SK-N-SH (cell line): Measurements from ENCODE around the gene HLA-A. TPM values are rescaled to one million over a fixed set of nuclear protein-coding genes. Genes with fewer than 3 reads are reported as not detected.

Experiments used
- CTCF ChIA-PET: fragments of 300-600, 350-600 bp; formaldehyde crosslinking; extraction: SDS; loops from one replicate; lab custom pipeline; 2021; lab: Yijun Ruan, JAX
- POLR2A ChIA-PET: fragments of 350-600 bp; sonication (Branson Sonifier 250); formaldehyde crosslinking; extraction: SDS; loops from one replicate; lab custom pipeline; 2020; ENCODE audit warnings: antibody characterized with exemption, inconsistent platforms; lab: Yijun Ruan, JAX
- DNase-seq: peaks from one replicate; pipeline ENCODE4 v3.0.0; 2012
- H2AFZ ChIP-seq: fragments of 200-600 bp; sonication (generic); 2 replicates; pipeline ENCODE4 v1.8.1; 2016; ENCODE audit warnings: antibody characterized with exemption, mild to moderate bottlenecking, low read depth
- H3F3A ChIP-seq: fragments of 200-600 bp; sonication (generic); replicated peaks from 2 replicates; pipeline ENCODE3; 2016; ENCODE audit warnings: antibody characterized with exemption, mild to moderate bottlenecking; ENCODE audit not compliant: insufficient read depth
- H3K27ac ChIP-seq, 2 experiments: fragments of 200-500 bp in 1 of 2; fragments of 200-600 bp in 1 of 2; sonication (Bioruptor generic) in 1 of 2; sonication (generic), shearing (Covaris generic) in 1 of 2; 2 replicates each; pipeline versions ENCODE4 v1.5.1 to v1.6.1; 2014 to 2016; ENCODE audit warnings: low read depth in 2 of 2, inconsistent platforms in 1 of 2, low read length in 1 of 2, mild to moderate bottlenecking in 1 of 2, mixed read lengths in 1 of 2
- H3K27me3 ChIP-seq: fragments of 200-600 bp; sonication (generic), shearing (Covaris generic); 2 replicates; pipeline ENCODE4 v1.6.1; 2016; ENCODE audit warnings: mixed run types; ENCODE audit not compliant: insufficient read depth
- H3K36me3 ChIP-seq, 2 experiments: fragments of 200-500 bp in 1 of 2; fragments of 200-600 bp in 1 of 2; sonication (Bioruptor generic) in 1 of 2; sonication (generic) in 1 of 2; replicated peaks in 1 of 2; 2 replicates each; pipeline versions ENCODE3 to v1.5.1; 2014 to 2016; ENCODE audit warnings: low read length in 1 of 2, mild to moderate bottlenecking in 1 of 2; ENCODE audit not compliant: insufficient read depth in 2 of 2, control insufficient read depth in 1 of 2
- H3K4me1 ChIP-seq, 2 experiments: fragments of 200-500 bp in 1 of 2; fragments of 200-600 bp in 1 of 2; sonication (Bioruptor generic) in 1 of 2; sonication (generic), shearing (Covaris generic) in 1 of 2; 2 replicates each; pipeline versions ENCODE4 v1.5.1 to v1.6.1; 2014 to 2016; ENCODE audit warnings: low read depth in 1 of 2, low read length in 1 of 2, mixed run types in 1 of 2; ENCODE audit not compliant: insufficient read depth in 2 of 2, control insufficient read depth in 1 of 2
- H3K4me2 ChIP-seq: fragments of 200-600 bp; sonication (generic), shearing (Covaris generic); 2 replicates; pipeline ENCODE4 v1.6.1; 2017; ENCODE audit warnings: mixed run types
- H3K4me3 ChIP-seq, 2 experiments: fragments of 200-500 bp in 1 of 2; fragments of 200-600 bp in 1 of 2; sonication (Bioruptor generic) in 1 of 2; sonication (generic), shearing (Covaris generic) in 1 of 2; 2 replicates each; pipeline versions ENCODE4 v1.5.1 to v1.8.1; 2014 to 2016; ENCODE audit warnings: low read depth in 2 of 2, inconsistent platforms in 1 of 2, low read length in 1 of 2, mild to moderate bottlenecking in 1 of 2, mixed read lengths in 1 of 2, moderate library complexity in 1 of 2
- H3K79me2 ChIP-seq: fragments of 200-600 bp; sonication (generic); 2 replicates; pipeline ENCODE4 v1.8.1; 2017; ENCODE audit warnings: mild to moderate bottlenecking; ENCODE audit not compliant: insufficient read depth
- H3K9ac ChIP-seq: fragments of 200-600 bp; sonication (generic); 2 replicates; pipeline ENCODE4 v1.6.1; 2017; ENCODE audit warnings: mixed run types
- H3K9me2 ChIP-seq: fragments of 200-600 bp; sonication (generic); 2 replicates; pipeline ENCODE4 v1.6.1; 2017; ENCODE audit warnings: mixed run types
- H3K9me3 ChIP-seq: fragments of 200-600 bp; sonication (generic); 2 replicates; pipeline ENCODE4 v1.6.1; 2017; ENCODE audit warnings: mixed run types, mild to moderate bottlenecking, moderate library complexity
- H4K20me1 ChIP-seq: fragments of 200-600 bp; sonication (generic); 2 replicates; pipeline ENCODE4 v1.6.1; 2017; ENCODE audit warnings: mild to moderate bottlenecking, mixed run types; ENCODE audit not compliant: insufficient read depth
- CTCF ChIP-seq: fragments of 200-600 bp; sonication (generic); IDR thresholded peaks from 2 replicates; pipeline ENCODE4 v1.6.1; 2017; ENCODE audit warnings: antibody characterized with exemption, mild to moderate bottlenecking, moderate library complexity
- EP300 ChIP-seq, 2 experiments: IDR thresholded peaks; 2 replicates each; pipeline versions ENCODE4 v1.4.0 to v1.6.1; 2012; ENCODE audit warnings: borderline replicate concordance in 1 of 2, low read depth in 1 of 2, low read length in 1 of 2
- FOXJ3 ChIP-seq: sonication (generic); formaldehyde crosslinking; IDR thresholded peaks from 2 replicates; pipeline ENCODE4 v1.5.1; 2020; ENCODE audit warnings: mild to moderate bottlenecking, missing genetic modification reagents
- GABPA ChIP-seq: IDR thresholded peaks from 2 replicates; pipeline ENCODE4 v1.4.0; 2012; ENCODE audit warnings: low read depth, mild to moderate bottlenecking
- JUND ChIP-seq: IDR thresholded peaks from 2 replicates; pipeline ENCODE4 v1.4.0; 2012
- PBX3 ChIP-seq: IDR thresholded peaks from 2 replicates; pipeline ENCODE4; 2012
- RCOR1 ChIP-seq: fragments of 150-350 bp; IDR thresholded peaks from 2 replicates; pipeline ENCODE4 v1.6.1; 2017; ENCODE audit warnings: antibody characterized with exemption, low read length
- RFX5 ChIP-seq: IDR thresholded peaks from 2 replicates; pipeline ENCODE4 v1.6.1; 2012; ENCODE audit warnings: mild to moderate bottlenecking, improper control_type of control experiment, low read length
- TAF1 ChIP-seq: IDR thresholded peaks from 2 replicates; pipeline ENCODE4 v1.6.1; 2012; ENCODE audit warnings: low read depth, mild to moderate bottlenecking, low read length, moderate library complexity, borderline replicate concordance
- WGBS: methylation state at CpG from one replicate; pipeline ENCODE4 v1.1.6; 2017; ENCODE audit warnings: low lambda C conversion rate; 5-methylcytosine and 5-hydroxymethylcytosine counted together
- polyA plus RNA-seq, 3 experiments: library from polyadenylated mRNA; depleted of rRNA; stranded (reverse); fragments of >200 nt; gene quantifications; 2 replicates each; pipeline ENCODE4 v1.2.3, GENCODE V29; 2012
- TF ChIP-seq, protein P1 (sequence below): IDR thresholded peaks from 2 replicates; pipeline ENCODE4 v1.4.0; 2012; ENCODE audit warnings: low read depth, borderline replicate concordance

HLA-A gene
- polyA plus RNA-seq, 1 of the 3 experiments (the other 2 are of a cell fraction): 312 TPM

DNA sequence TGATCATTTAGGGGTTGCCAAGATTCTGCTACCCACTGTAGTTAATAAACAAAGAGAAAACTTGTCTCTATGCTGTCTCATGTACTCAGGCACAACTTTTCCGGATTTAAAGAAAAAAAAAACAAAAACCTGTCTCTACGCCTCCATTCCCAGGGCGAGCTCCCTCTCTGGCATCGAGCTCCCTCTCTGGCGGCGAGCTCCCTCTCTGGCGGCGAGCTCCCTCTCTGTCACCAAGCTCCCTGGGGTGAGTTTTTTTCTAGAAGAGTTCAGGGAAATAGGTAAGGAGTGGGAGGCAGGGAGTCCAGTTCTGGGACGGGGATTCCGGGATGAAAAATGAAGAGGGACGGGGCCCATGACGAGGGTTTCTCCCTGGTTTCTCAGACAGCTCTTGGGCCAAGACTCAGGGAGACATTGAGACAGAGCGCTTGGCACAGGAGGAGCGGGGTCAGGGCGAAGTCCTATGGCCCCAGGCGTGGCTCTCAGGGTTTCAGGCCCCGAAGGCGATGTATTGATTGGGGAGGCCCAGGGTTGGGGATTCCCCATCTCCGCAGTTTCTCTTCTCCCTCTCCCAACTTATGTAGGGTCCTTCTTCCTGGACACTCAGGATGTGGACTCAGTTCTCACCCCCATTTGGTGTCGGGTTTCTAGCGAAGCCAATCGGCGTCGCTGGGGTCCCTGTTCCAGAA, 16.5 kb upstream of the HLA-A start (continued):
- TF ChIP-seq, protein P1, sequence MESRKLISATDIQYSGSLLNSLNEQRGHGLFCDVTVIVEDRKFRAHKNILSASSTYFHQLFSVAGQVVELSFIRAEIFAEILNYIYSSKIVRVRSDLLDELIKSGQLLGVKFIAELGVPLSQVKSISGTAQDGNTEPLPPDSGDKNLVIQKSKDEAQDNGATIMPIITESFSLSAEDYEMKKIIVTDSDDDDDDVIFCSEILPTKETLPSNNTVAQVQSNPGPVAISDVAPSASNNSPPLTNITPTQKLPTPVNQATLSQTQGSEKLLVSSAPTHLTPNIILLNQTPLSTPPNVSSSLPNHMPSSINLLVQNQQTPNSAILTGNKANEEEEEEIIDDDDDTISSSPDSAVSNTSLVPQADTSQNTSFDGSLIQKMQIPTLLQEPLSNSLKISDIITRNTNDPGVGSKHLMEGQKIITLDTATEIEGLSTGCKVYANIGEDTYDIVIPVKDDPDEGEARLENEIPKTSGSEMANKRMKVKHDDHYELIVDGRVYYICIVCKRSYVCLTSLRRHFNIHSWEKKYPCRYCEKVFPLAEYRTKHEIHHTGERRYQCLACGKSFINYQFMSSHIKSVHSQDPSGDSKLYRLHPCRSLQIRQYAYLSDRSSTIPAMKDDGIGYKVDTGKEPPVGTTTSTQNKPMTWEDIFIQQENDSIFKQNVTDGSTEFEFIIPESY: no peak
- TF ChIP-seq GABPA: no peak
- TF ChIP-seq TAF1: no peak
- no peak for TF ChIP-seq JUND
- no peak for TF ChIP-seq RCOR1
- no peak for TF ChIP-seq PBX3
- no peak for TF ChIP-seq FOXJ3 (CRISPR knock-in tag)
- no peak for TF ChIP-seq EP300 (IDR thresholded peaks at IDR 0.05; ENCODE audit: borderline replicate concordance in 1 of 2, low read depth in 1 of 2, low read length in 1 of 2)

DNA sequence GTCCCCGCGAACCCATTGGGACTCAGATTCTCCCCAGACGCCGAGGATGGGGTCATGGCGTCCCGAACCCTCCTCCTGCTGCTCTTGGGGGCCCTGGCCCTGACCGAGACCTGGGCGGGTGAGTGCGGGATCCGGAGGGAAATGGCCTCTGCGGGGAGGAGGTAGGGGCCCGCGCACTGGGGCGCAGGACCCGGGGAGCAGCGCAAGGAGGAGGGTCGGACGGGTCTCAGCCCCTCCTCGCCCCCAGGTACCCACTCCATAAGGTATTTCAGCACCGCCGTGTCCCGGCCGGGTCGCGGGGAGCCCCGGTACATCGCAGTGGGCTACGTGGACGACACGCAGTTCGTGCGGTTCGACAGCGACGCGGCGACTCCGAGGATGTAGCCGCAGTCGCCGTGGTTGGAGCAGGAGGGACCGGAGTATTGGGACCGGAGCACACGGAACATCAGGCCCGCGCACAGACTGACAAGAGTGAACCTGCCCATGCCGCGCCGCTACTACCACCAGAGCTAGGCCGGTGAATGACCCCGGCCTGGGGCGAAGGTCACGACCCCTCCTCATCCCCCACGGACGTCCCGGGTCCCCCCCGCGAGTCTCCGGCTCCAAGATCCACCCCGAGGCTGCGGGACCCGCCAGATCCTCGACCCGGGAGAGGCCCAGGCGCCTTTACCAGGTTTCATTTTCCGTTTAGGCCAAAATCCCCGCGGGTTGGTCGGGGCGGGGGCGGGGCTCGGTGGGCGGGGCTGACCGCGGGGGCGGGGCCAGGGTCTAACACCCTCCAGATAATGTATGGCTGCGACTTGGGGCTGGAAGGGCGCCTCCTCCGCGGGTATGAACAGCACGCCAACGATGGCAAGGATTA, 15.7 kb upstream of the HLA-A start:
- Histone ChIP-seq H3F3A (no peaks in the 10 kb centered on the region), H3K27me3 (no peaks in the 10 kb centered on the region), H4K20me1 (no peaks in the 10 kb centered on the region)
- CTCF ChIA-PET: no interaction called here
- TF ChIP-seq RFX5 (no peak), CTCF (no peak)
- TF ChIP-seq, all 33 proteins: peak for 0
- no peaks in the 10 kb centered on the region for H3K36me3 ChIP-seq
- H3K4me1 ChIP-seq: no peaks in the 10 kb centered on the region
- 100% methylated on average over 1 of the region's 82 CpGs for WGBS
- no peak overlapping the region for H3K4me2 ChIP-seq
- H2AFZ ChIP-seq: no peak overlapping the region
- no peaks in the 10 kb centered on the region for H3K9me3 ChIP-seq
- POLR2A ChIA-PET: no interaction called here
- H3K9ac ChIP-seq: no peak overlapping the region
- no peaks in the 10 kb centered on the region for H3K79me2 ChIP-seq
- no peak for DNase-seq
- no peak overlapping the region for H3K27ac ChIP-seq
- no peak overlapping the region for H3K4me3 ChIP-seq
- H3K9me2 ChIP-seq: no peaks in the 10 kb centered on the region
